Medulla oblongata (tissue), 1 donor: Measurements from ENCODE around the gene ELMO3.

Experiments
- DNase-seq: peaks from one replicate; pipeline ENCODE4 v3.0.0-alpha.2; 2015; ENCODE audit errors: extremely low spot score

Gene ELMO3

GRCh38 chr16:67163164-67163998 is 35.5 kb upstream of the ELMO3 start:
- peak; percentile 44 for DNase-seq

- no peak for DNase-seq
These were observed 34.9 kb upstream of the ELMO3 start for GRCh38 chr16:67163999-67164558.

GRCh38 chr16:67164599-67165061 is 34.3 kb upstream of the ELMO3 start, which contains the start of gene HSF4:
HSF4 (plus strand) TSS chr16:67164745; CDS start chr16:67164812, 67 bp downstream.
- DNase-seq: peak; percentile 51

GRCh38 chr16:67165121-67166078 is 33.5 kb upstream of the ELMO3 start:
- no peak for DNase-seq

GRCh38 chr16:67166110-67166547 is 32.8 kb upstream of the ELMO3 start:
- DNase-seq: no peak

- no peak for DNase-seq
These were observed 32.2 kb upstream of the ELMO3 start for GRCh38 chr16:67166598-67167168.

- no peak for DNase-seq
These were observed 31.3 kb upstream of the ELMO3 start for GRCh38 chr16:67167588-67167987.

- DNase-seq: no peak
These were observed 29.9 kb upstream of the ELMO3 start for GRCh38 chr16:67169011-67169451.

- peak; percentile 58 for DNase-seq
These were observed 29.2 kb upstream of the ELMO3 start for GRCh38 chr16:67169642-67170167.

GRCh38 chr16:67170168-67170948 is 28.6 kb upstream of the ELMO3 start, which contains the start of gene NOL3:
NOL3 (plus strand) TSS chr16:67170538.
- peak; percentile 48 for DNase-seq

GRCh38 chr16:67170949-67171649 is 27.8 kb upstream of the ELMO3 start:
- no peak for DNase-seq

GRCh38 chr16:67173323-67173722 is 25.6 kb upstream of the ELMO3 start:
- DNase-seq: no peak

- peak; percentile 83 for DNase-seq
These were observed 24.9 kb upstream of the ELMO3 start for GRCh38 chr16:67173808-67174705.

- DNase-seq: no peak
These were observed 24.2 kb upstream of the ELMO3 start for GRCh38 chr16:67174706-67175231.

GRCh38 chr16:67176662-67177061 is 22.3 kb upstream of the ELMO3 start:
- no peak for DNase-seq

- no peak for DNase-seq
These were observed 20.9 kb upstream of the ELMO3 start for GRCh38 chr16:67177743-67178699.

- DNase-seq: no peak
These were observed 19.4 kb upstream of the ELMO3 start for GRCh38 chr16:67179421-67180080.
